HG03280 (cell line): ENCODE results near the gene PCNT.
"Not testable (repeated sequence)": the region's sequence is repeated elsewhere in the genome, so short reads cannot be mapped to it uniquely, and the experiment has no call there.

Source experiments
- ATAC-seq: cut with Tn5 transposase; IDR thresholded peaks from one replicate; pipeline ENCODE4 v1.9.1; 2021; ENCODE audit warnings: mild to moderate bottlenecking, moderate library complexity; ENCODE audit not compliant: unreplicated experiment

Gene PCNT

DNA sequence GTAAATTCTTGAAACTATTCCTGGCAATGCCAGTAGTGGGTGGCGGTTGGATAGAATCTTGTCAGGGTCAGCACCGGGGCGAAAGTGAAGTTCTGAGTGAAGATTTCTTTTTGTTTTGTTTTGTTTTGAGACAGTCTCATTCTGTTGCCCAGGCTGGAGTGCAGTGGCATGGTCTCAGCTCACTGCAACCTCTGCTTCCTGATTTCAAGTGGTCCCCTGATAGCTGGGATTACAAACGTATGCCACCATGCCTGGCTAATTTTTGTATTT lies 33.3 kb downstream of the PCNT start:
- ATAC-seq, result no peak

DNA sequence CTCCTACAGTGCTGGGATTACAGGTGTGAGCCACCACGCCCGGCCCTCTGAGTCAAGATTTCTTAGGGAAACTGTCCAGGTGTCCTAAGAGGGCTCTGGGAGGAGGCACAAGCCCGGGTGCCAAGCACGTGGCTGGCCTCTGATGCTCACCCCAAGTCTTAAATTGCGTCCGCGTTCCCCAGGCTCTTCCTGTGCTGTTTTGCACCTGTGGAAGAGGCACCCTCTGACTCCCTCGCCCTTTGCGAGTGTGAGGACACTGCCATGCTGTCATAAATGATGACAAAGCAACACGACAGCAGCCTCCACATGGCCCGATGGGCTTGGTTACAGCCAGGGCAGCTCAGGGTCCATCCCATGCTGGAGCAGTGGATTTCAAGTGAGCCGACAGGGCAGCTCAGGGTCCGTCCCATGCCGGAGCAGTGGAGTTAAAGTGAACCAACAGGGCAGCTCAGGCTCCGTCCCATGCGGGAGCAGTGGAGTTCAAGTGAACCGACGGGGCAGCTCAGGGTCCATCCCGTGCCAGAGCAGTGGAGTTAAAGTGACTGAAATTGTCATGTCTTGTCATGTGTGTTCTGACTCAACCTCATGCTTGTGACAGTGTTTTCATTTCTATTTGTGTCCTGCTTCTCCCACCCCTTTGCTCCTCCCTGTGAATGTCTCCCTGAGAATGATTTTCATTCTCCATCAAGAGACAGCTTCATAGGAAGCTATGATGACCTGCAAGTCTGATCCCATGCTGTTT lies 33.9 kb downstream of the PCNT start:
- no peak for ATAC-seq

DNA sequence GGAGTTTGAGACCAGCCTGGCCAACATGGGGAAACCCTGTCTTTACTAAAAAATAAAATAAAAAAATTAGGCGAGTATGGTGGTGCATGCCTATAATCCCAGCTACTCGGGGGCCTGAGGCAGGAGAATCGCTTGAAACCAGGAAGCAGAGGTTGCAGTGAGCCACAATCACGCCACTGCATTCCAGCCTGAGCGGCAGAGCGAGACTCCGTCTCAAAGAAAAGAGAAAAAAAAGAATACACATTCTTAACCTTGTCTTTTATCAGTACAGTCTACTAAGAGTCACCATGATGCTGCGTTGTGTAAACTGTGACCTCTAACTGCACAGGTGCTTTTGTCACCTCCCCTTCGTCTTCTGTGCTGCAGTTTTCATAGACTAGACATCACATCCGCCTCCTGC lies 37.2 kb downstream of the PCNT start:
- no peak for ATAC-seq

DNA sequence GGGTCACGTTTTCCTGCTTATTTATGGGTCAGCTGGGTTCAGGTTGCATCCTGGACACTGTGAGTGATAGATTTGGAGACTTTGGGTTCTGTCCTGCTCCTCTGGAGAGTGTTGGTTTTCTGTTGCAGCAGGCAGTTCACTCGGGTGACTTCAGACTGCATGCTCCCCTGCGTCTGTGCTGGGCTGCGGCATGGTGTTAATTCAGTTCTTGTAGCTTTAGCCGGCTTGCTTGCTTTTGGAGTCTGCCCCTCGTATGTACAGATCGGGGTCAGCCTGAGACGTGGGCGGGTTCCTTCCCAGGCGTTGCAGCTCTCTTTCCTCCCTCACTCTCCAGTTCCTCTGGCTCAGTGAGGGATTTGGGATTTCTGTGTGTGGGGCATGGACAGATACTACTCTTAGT lies 38.0 kb downstream of the PCNT start:
- no peak for ATAC-seq

DNA sequence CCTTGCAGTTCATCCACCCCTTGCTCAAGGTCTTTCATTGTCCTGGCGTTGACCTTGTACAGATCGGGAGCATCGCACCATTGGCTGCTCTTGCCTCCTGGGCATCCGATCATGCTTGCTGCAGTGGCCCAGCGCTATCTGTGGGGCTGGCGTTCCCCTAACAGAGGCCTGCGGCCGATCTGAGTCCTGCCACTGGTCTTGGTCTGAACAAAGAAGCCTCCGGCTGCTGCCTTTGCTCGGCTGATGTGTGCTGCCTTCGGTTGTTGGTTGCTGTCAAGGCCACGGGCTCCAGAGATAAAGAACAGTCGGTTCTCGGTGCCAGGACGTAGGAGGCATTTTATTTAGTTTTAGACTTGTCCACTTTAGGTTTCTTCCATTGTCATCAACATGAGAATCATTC lies 39.0 kb downstream of the PCNT start:
- ATAC-seq, result no peak

DNA sequence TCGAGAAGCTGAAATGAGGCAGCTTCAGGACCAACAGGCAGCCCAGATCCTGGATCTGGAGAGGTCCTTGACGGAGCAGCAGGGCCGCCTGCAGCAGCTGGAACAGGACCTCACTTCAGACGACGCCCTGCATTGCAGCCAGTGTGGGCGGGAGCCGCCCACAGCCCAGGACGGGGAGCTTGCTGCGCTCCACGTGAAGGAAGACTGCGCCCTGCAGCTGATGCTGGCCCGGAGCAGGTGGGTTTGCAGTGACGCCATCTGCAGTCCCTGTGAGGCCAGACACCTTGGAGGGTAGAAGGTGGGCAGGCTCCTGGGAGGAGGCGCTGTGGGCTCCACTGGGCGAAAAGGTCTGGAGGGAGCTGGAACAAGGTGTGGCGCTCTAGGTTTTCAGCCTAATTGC lies 39.7 kb downstream of the PCNT start:
- ATAC-seq, result no peak

DNA sequence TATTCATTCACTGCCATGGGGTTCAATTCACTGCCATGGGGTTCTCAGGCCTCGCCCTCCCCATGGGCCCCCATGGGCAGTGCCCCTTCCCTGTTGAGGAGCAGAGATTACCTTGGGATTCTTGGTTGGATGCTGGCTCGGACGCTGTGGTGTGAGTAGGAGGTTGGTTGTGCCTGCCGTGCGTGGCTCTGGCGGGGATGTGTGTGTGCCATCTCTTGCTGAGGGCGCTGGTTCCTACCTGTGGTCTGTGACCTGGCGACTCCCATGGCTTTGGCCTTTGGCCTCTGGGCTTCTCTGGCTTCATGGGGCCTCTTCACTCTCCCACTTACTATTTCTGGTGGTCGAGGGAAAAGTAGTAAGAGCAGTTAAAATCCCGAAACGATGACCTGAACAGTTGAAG lies 42.1 kb downstream of the PCNT start:
- no peak for ATAC-seq

DNA sequence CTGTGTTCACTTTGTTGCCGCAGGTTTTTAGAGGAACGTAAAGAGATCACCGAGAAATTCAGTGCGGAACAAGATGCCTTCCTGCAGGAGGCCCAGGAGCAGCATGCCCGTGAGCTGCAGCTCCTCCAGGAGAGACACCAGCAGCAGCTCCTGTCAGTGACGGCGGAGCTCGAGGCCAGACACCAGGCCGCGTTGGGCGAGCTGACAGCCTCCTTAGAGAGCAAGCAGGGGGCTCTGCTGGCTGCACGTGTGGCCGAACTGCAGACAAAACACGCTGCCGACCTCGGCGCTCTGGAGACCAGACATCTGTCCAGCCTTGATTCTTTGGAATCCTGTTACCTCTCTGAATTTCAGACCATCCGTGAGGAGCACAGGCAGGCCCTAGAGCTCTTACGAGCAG lies 42.6 kb downstream of the PCNT start:
- ATAC-seq, result no peak

DNA sequence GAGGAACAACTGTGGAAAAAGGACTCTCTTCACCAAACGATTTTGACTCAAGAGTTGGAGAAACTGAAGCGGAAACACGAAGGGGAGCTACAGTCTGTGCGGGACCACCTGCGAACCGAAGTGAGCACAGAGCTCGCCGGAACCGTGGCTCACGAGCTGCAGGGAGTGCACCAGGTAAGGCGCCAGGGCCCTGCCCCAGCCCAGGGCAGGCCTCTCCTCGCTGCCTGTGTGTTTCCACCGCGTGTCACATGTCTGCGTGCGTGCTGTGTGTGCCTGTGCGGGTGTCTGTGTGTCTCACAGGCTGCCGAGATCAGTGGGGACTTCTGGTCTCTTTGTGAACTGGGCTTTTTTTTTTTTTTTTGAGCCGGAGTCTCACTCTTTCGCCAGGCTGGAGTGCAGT lies 43.0 kb downstream of the PCNT start:
- no peak for ATAC-seq

DNA sequence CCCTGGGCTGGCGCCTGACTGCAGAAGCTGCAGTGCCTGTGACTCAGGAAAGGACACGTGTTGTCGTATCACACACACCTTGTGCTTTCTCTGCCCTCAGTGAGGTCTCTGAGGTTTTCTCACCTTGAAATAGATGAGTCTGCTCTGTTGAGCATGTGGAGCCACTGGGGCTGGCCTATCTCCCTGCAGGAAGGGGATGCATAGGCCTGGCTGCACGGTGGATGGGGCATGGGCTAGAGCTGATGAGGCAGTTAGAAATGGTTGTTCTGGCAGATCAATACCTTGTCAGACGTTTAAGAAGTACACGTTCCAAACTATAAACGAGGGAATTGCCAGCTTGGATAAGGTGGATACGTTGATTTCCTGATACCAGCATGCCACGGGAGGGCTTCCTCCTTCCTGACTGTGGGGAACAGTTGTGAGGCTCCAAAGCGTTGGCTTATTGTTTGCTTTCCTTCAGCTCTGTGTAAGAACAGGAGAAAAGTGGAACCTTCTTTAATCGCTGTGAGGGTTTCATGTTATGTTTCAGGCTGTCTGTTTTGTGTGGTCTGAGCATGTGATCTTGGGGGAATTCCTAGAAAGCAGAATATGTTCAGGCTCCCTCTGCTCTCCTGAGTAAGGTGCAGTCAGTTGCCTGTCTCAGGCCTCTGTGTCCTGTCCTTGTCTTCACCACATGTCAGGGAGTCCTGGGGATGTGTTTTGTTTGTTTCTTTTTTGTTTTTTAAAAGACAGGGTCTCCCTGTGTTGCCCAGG lies 44.8 kb downstream of the PCNT start:
- peak; percentile 52 for ATAC-seq

DNA sequence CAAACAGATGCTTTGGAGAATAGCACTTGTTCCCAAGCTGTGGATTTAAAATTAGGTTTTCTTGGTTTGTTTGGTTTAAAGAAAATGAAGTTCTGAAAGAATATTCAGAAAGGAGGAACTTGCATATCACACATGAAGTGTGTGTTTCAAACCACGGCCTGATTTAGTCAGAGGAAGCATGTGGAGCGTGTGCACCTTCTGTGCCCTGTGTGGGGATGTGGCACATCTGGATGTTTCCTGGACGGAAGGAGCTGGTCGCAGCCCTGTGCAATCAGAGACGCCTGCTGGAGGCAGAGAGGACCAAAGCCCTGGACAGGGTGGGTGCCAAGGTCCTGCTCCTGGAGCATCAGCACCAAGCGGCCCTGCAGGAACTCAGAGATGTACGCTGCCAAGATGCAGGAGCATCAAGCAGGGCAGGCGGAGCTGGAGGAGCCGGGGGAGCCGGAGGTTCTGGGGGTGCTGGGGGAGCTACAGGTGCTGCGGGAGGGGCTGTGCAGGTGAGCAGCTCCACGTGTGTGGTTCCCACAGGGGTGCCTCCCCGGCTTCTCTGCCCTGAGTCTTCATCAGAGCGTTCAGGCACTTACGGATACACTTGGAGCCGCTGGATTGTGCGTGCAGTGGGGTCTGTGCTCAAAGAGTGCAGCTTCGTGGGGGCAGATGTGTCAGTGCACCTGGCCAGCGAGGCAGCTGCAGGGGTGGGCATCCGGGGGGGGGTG lies 45.7 kb downstream of the PCNT start:
- ATAC-seq, result no peak

DNA sequence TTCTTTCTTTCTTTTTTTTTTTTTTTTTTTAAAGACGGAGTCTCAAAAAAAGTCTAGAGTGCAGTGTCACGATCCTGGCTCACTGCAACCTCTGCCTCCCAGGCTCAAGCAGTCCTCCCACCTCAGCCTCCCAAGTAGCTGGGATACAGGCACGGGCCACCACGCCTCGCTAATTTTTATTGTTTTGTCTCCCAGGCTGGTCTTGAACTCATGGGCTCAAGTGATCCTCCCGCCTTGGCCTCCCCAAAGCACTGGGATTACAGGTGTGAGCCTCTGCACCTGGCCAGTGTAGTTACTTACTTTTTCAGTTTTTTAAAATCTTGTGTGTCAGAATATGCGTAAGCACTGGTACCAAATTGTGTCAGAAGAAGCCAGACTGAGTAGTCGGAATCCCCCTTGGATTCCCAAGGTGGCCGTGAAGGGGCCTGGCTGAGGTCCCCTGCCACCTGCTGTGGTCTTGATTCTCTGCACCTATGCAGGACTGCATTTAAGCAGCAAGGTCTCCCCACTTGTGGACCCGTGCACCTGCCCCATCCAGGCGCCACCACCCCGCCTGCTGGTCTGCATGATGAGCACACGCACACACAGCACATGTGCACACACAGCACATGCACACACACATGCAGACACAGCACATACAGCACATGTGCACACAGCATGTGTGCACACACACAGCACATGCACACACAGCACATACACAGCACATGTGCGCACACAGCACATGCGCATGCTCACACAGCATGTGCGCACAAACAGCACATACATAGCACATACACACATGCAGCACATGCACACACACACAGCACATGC lies 47.5 kb downstream of the PCNT start:
- no peak for ATAC-seq

DNA sequence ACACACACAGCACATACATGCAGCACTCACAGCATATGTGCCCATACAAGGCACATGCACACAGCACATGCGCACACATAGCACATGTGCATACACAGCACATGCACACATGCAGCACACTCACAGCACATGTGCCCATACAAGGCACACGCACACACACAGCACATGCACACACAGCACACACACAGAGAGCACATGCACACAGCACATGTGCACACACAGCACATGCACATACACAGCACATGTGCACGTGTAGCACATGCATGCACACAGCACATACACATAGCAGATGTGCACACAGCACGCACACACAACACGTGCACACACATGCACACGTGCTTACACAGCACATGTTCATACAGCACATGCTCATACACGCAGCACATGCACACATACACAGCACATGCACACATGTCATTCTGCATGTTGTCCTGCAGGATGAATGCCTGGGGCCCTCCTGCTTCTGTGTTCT lies 48.1 kb downstream of the PCNT start:
- ATAC-seq, result no peak

DNA sequence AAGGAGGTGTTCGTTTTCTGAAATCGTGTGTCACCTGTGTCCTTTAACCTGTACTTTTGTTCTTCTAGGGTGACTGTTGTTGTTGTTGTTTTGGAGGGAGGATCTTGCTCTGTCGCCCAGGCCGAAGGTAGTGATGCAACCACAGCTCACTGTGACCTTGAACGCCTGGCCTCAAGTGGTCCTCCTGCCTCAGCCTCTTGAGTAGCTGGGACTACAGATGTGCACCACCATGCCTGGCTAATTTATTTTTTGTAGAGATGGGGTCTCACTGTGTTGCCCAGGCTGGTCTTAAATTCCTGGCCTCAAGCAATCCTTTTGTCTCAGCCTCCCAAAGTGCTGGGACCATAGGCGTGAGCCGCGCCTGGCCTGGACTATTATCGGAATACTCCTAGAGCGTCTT lies 49.0 kb downstream of the PCNT start:
- ATAC-seq, result not testable (repeated sequence)

DNA sequence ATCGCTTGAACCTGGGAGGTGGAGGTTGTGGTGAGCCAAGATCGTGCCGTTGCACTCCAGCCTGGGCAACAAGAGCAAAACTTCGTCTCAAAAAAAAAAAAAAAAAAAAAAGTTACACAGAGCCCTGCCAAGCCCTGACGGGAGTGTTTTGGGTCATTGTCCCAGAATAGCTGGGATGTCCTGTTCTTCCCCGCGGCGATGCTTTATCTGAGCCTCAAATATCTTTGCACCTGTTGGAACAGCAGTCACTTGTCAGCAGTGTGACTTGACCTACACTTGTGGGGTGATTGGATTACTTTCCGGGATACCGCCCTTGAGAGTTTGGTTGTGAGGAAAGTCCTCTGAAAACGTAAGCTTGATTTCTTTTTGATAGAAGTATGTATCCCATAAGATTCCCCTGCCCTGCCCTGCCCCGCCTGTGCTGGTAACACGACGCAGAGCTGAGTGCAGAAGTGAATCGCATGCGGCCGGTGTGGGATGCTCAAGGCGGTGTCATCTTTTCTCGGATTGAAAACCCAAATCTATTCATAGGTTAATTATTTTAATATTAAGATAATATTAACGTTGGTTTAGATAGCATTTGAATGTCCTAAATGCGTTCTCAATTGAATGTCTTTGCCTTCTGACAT lies 50.9 kb downstream of the PCNT start:
- ATAC-seq, result no peak

DNA sequence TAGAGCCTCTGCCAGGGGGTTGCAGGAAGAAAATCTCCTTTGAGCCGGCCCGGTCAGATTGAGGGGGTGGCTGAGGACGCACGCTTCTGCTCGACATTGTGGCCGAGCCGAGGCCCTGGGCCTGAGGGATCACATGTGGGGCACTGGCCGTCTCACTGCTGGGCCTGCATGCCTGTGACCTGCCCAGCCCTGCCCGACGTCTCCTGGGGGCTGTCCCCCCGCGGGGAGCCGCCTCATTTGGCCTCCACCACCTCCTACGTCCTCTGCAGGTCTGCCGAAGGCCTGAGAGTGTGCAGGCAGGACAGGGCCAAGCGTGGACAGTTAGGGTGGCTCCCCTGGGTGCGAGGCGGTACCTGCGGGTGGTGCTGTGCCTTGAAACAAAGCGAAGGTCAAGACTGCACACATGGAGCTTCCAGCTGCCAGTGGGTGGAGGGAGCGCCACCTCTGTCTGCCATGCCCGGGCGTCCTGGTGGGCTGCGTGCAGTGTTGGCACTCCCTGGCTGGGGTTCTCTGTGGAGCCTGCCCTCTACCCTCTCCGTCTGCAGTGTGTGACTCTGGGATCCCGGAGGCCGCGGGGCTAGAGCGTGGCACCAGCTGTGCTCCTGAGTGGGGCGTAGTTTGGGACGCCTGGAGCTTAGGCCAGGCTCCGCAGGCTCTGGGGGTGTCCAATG lies 51.7 kb downstream of the PCNT start:
- no peak for ATAC-seq

DNA sequence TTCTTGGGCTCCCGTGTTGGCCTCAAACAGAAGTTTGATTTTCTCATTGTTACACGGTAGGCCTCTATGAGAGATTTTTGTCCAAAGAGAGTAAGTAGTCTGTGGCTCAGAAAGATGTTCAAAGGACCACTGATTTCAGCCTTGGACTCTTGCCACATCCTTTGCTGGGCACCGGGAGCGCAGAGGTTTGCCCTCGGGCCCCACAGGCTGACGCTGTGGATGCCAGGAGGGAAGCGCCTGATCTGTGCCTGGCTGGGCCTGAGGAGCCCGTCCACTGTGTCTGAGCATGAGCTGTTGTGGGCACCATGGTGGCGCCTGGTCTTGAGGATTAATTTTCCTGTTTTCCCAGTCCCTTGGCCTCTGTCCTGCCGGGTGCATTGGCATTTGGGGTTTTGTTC lies 52.3 kb downstream of the PCNT start:
- no peak for ATAC-seq

DNA sequence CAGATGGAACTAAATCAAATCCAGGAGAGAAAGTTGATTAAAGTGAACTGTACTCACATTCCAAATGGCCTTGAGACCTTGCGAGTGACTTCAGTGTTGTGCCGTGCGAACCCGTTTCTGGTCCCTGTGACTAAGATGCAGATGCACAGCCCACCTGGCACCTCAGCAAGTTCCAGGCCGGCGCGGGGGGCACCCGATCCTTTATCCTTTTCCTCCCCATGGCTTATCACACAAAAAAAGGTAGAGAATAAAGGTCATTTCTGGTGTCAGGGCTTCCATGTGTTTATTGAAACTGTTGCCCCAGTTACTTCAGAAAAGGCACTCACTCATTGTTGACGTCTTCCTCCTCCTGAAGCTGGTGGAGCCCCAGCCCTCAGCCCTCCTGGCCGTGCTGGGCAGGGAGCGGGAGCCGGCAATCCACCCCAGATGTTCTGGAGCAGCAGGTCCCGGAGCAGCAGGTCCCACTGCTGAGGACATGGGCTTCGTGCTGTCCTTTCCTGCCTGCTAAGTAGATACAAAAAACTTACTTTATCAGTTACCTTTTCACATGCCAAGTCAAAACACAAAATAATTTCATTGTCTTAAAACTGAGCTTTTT lies 53.0 kb downstream of the PCNT start:
- no peak for ATAC-seq

DNA sequence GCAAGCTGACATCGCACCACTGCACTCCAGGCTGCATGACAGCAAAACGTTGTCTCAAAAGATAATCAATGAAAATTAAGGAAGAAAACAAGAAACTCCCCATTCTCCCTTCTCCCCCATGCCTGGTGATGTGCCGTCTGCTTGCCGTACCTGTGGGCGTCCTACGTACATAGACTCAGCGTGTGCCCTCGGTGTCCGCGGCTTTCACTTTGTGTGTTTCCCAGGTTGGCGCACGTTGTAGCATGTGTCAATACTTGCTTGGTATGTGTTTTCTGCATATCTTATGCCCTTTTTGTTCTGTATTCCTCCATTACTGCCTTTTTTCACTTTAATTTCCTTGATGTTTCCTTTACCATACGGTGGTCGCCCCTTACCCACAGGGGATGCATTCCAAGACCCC lies 53.8 kb downstream of the PCNT start:
- no peak for ATAC-seq

DNA sequence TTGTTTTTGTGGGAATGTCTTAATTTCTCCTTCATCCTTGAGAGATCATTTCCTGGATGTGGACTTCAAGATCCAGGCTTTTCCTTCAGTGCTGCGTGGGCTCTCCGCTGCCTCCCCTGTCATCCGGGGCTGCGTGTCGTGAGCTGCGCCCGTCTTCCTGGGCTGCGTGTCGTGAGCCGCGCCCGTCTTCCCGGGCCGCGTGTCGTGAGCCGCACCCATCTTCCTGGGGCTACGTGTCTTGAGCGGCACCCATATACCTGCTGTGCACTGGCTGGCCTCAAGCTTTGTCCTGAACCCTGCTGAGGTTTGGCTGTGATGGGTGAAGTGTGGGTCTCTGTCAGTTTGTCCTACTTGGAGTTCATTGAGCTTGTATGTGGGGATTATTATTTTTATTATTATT lies 55.1 kb downstream of the PCNT start:
- no peak for ATAC-seq
